Measurements from ENCODE around the gene DNAJB9. TPM values are rescaled to one million over a fixed set of nuclear protein-coding genes. Genes with fewer than 3 reads are reported as not detected.

DNAJB9 gene
- total RNA-seq, 2 donors from 2014 or later = 10.1 to 17.4 TPM

- Mint-ChIP-seq H3K27me3 (no peaks in the 10 kb centered on the region), H3K9me3 (no peaks in the 10 kb centered on the region), H3K4me1 (no peaks in the 10 kb centered on the region), H3K4me3 (no peak overlapping the region), H3K36me3 (ENCODE audit: low read depth) (no peaks in the 10 kb centered on the region), H3K27ac (no peak overlapping the region)
- ATAC-seq (replicated peaks) = peak; percentile 81
Observed at GRCh38 chr7:108605559-108606201, 36.0 kb downstream of the DNAJB9 start.

- H3K4me1 Mint-ChIP-seq = no peaks in the 10 kb centered on the region
- no peak overlapping the region for H3K27ac Mint-ChIP-seq
- H3K9me3 Mint-ChIP-seq = no peaks in the 10 kb centered on the region
- H3K4me3 Mint-ChIP-seq = no peak overlapping the region
- no peak for ATAC-seq (replicated peaks)
- no peaks in the 10 kb centered on the region for H3K27me3 Mint-ChIP-seq
- no peaks in the 10 kb centered on the region for H3K36me3 Mint-ChIP-seq (ENCODE audit: low read depth)
Observed at GRCh38 chr7:108609643-108610042, 40.0 kb downstream of the DNAJB9 start.

GRCh38 chr7:108611268-108611667, 41.6 kb downstream of the DNAJB9 start:
- no peak overlapping the region for H3K27ac Mint-ChIP-seq
- ATAC-seq (replicated peaks) = no peak
- H3K36me3 Mint-ChIP-seq (ENCODE audit: low read depth) = no peaks in the 10 kb centered on the region
- H3K4me3 Mint-ChIP-seq = no peak overlapping the region
- no peaks in the 10 kb centered on the region for H3K4me1 Mint-ChIP-seq
- no peaks in the 10 kb centered on the region for H3K9me3 Mint-ChIP-seq
- no peaks in the 10 kb centered on the region for H3K27me3 Mint-ChIP-seq

DNA sequence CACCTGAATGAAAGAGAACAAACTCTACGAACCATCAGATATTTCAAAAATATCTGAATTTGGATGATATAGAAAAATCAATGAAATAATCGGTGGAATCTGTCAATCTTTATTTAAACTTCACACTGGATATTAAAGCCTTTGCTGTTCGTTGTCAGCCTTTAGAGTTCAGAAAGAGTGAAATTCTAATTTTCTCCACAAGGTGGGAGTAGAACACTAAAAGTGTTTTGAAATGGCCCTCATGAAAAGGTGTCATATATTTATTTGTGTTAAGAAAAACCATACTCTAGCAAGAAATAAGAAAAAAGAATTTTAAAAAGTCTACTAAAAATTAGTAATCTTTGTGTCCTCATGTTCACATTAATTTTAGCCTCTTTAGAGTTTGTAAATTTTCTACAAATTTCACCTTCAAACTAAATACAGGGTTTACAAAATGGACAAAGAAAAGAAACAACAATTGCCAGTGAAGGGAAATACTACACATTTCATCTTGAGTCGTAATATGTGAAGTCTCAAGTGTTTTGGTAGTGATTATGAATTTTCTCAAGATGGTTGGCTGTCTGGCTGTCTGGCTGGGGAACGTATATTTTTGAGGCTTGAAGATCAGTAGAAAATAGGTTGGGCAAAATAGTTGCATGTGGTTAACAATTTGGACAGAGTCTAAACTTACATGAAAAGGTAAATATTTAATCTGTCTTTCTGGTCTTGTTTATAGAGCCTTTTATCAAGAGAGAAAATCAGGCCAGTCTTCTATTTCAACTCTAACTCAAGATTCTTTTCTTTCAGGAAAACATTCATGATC, 43.7 kb downstream of the DNAJB9 start:
- Mint-ChIP-seq H3K4me1 (no peaks in the 10 kb centered on the region), H3K9me3 (no peaks in the 10 kb centered on the region), H3K36me3 (ENCODE audit: low read depth) (no peaks in the 10 kb centered on the region), H3K4me3 (no peak overlapping the region), H3K27ac (no peak overlapping the region), H3K27me3 (peaks cover 7% of the 10 kb centered on the region)
- ATAC-seq (replicated peaks) = no peak

- Mint-ChIP-seq H3K36me3 (ENCODE audit: low read depth) (no peaks in the 10 kb centered on the region), H3K27ac (no peak overlapping the region), H3K27me3 (peaks cover 8% of the 10 kb centered on the region), H3K4me3 (no peak overlapping the region), H3K4me1 (no peaks in the 10 kb centered on the region), H3K9me3 (no peaks in the 10 kb centered on the region)
- no peak for ATAC-seq (replicated peaks)
Observed at GRCh38 chr7:108613949-108614381, 44.3 kb downstream of the DNAJB9 start.

DNA sequence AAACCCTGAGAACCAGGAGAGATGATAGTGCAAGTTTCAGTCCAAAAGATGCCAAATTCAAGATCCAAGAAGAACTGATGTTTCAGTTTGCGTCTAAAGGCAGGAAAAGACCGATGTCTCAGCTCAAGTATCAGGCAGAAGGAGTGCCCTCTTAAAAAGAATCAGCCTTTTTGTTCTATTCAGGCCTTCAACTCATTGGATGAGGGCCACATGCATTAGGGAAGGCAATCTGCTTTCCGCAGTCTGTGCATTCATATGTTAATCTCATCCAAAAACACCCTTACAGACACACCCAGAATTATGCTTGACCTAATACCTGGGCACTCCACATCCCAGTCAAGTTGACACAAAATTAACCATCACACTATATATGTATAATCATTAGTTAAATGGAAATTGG, 45.2 kb downstream of the DNAJB9 start:
- no peak overlapping the region for H3K27ac Mint-ChIP-seq
- H3K4me1 Mint-ChIP-seq = no peaks in the 10 kb centered on the region

DNA sequence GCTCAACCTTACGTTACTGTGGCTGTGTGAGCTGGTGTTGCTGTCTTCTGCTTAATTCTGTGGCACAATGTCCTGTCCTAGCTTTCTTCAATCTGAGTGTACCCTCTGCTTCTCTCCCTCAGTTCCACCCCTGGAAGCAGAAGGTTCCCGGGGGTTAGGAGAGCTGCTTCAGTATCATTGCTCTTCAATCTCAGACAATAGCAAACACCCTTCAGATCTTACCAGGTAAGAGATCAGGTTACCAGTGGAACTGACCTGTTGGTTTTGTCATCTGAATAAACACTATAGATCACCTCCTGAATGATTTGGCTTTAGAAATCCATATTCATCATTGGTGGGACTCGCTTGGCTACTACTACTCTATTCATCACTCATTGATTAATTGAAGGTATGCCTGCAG, 48.4 kb downstream of the DNAJB9 start:
- no peaks in the 10 kb centered on the region for H3K36me3 Mint-ChIP-seq (ENCODE audit: low read depth)
- ATAC-seq (replicated peaks) = no peak
- H3K27me3 Mint-ChIP-seq = peaks cover 8% of the 10 kb centered on the region
- H3K9me3 Mint-ChIP-seq = no peaks in the 10 kb centered on the region
- no peak overlapping the region for H3K27ac Mint-ChIP-seq
- no peaks in the 10 kb centered on the region for H3K4me1 Mint-ChIP-seq
- H3K4me3 Mint-ChIP-seq = no peak overlapping the region

More for the DNA sequence above, 45.2 kb downstream of the DNAJB9 start:
- no peaks in the 10 kb centered on the region for H3K36me3 Mint-ChIP-seq (ENCODE audit: low read depth)
- H3K9me3 Mint-ChIP-seq = no peaks in the 10 kb centered on the region
- H3K27me3 Mint-ChIP-seq = peaks cover 8% of the 10 kb centered on the region
- ATAC-seq (replicated peaks) = no peak
- no peak overlapping the region for H3K4me3 Mint-ChIP-seq

DNA sequence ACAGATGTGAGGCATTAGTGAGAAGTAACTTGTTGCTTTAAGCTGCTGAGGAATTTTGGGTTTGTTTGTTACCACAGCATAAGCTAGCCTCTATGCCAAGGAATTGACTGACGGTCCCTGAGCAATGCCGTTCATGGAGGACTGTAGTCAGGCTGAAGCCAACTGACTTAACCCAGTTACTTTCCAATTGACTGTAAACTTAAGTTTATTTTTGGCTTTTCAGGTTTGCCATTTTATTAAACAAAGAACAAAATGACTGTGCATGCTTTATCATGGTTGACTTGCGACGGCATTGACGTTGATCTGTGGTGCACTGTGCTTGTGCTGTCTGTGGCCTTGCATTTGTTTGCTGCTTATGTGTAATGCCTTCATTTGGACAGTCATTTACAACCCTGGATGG, 53.5 kb downstream of the DNAJB9 start:
- H3K27me3 Mint-ChIP-seq = peaks cover 12% of the 10 kb centered on the region
- no peaks in the 10 kb centered on the region for H3K9me3 Mint-ChIP-seq
- H3K4me1 Mint-ChIP-seq = no peaks in the 10 kb centered on the region
- H3K4me3 Mint-ChIP-seq = no peak overlapping the region
- ATAC-seq (replicated peaks) = no peak
- no peaks in the 10 kb centered on the region for H3K36me3 Mint-ChIP-seq (ENCODE audit: low read depth)
- no peak overlapping the region for H3K27ac Mint-ChIP-seq

Other genes starting within 250 kb of the DNAJB9 start
- not detected for gene NRCAM, start 113.4 kb upstream of the DNAJB9 start, total RNA-seq
- 10 to 100 TPM; 19.2 to 26.2 TPM for gene PNPLA8, start 43.7 kb upstream of the DNAJB9 start, total RNA-seq
- gene THAP5, start 168 bp upstream of the DNAJB9 start, total RNA-seq = 10 to 100 TPM; 31.1 to 34.8 TPM

All from activated T-helper 17 cell treated with anti-CD3 and anti-CD28 coated beads, Interleukin-2, amount 50 U/mL, for 72 hours (primary cell).